Esophagus muscularis mucosa (tissue), 3 donors: Measurements from ENCODE around the gene TCN1.

Experiments
- POLR2A ChIP-seq: fragments of 450-650 bp; IDR thresholded peaks from one replicate; pipeline ENCODE4 v1.6.1; 2017; ENCODE audit warnings: antibody characterized with exemption, moderate library complexity, mild to moderate bottlenecking, low read depth
- TF ChIP-seq, protein P1 (sequence below), 3 experiments: fragments of 200-600 bp in 2 of 3; fragments of 450-650 bp in 1 of 3; sonication (generic) in 2 of 3; IDR thresholded peaks; one replicate each; pipeline ENCODE4 v1.5.1; 2017 to 2019; ENCODE audit warnings: antibody characterized with exemption in 3 of 3, mild to moderate bottlenecking in 2 of 3, moderate library complexity in 1 of 3

DNA sequence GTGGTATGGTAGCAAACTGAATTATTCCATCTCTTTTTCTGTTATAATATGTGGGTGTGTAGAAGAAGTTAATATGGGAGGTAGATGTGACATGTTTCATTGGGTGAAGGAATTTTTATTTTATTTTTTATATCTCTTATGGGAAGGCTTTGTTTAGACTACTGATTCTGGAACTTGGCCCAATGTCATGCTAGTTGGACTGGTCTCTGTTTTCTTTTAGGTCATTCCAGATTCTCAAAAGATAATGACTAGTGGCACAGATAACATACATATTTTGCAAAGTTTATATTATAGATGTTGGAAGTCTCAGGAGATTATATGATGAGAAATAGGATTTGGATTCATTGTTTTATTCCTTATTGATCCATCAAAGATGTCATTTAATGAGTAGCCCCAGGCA lies 11.0 kb upstream of the TCN1 start:
- no peak for TF ChIP-seq POLR2A
- TF ChIP-seq, protein P1, sequence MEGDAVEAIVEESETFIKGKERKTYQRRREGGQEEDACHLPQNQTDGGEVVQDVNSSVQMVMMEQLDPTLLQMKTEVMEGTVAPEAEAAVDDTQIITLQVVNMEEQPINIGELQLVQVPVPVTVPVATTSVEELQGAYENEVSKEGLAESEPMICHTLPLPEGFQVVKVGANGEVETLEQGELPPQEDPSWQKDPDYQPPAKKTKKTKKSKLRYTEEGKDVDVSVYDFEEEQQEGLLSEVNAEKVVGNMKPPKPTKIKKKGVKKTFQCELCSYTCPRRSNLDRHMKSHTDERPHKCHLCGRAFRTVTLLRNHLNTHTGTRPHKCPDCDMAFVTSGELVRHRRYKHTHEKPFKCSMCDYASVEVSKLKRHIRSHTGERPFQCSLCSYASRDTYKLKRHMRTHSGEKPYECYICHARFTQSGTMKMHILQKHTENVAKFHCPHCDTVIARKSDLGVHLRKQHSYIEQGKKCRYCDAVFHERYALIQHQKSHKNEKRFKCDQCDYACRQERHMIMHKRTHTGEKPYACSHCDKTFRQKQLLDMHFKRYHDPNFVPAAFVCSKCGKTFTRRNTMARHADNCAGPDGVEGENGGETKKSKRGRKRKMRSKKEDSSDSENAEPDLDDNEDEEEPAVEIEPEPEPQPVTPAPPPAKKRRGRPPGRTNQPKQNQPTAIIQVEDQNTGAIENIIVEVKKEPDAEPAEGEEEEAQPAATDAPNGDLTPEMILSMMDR (IDR thresholded peaks at IDR 0.05), result no peak
